ENCODE data around the gene HSPB2. TPM values are rescaled to one million over a fixed set of nuclear protein-coding genes. Genes with fewer than 3 reads are reported as not detected.

The HSPB2 gene
- total RNA-seq, 2 donors from 2014 or later = not detected

DNA sequence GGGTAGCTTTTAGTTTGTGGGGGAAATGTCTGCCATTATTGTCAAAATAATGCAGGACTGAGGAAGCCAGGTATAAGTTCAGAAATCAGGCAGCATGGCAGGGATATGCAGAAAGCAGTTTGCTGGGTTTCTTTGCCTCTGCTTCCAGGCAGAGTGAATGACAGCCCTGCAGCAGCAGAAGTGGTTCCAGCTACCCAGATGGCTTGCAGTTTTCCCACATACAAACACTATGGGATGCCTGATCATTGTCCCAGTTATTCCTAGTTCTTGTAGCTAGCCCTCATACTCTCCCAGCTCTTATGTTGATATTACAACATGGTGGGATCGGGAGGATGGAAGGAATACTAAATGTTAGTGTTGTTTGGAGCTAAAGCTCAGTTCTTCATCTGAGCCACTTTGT lies 21.8 kb downstream of the HSPB2 start:
- TF ChIP-seq, protein P1, sequence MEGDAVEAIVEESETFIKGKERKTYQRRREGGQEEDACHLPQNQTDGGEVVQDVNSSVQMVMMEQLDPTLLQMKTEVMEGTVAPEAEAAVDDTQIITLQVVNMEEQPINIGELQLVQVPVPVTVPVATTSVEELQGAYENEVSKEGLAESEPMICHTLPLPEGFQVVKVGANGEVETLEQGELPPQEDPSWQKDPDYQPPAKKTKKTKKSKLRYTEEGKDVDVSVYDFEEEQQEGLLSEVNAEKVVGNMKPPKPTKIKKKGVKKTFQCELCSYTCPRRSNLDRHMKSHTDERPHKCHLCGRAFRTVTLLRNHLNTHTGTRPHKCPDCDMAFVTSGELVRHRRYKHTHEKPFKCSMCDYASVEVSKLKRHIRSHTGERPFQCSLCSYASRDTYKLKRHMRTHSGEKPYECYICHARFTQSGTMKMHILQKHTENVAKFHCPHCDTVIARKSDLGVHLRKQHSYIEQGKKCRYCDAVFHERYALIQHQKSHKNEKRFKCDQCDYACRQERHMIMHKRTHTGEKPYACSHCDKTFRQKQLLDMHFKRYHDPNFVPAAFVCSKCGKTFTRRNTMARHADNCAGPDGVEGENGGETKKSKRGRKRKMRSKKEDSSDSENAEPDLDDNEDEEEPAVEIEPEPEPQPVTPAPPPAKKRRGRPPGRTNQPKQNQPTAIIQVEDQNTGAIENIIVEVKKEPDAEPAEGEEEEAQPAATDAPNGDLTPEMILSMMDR (IDR thresholded peaks at IDR 0.05) = no peak
- TF ChIP-seq POLR2A (IDR thresholded peaks at IDR 0.05) = no peak
- no peak for ATAC-seq
- no peak for DNase-seq
- Histone ChIP-seq H3K4me3 (no peak overlapping the region), H3K9me3 (no peaks in the 10 kb centered on the region), H3K27ac (no peak overlapping the region), H3K4me1 (peaks cover 14% of the 10 kb centered on the region), H3K27me3 (no peaks in the 10 kb centered on the region), H3K36me3 (replicated peaks in 1 of 2; ENCODE audit: insufficient read depth in 1 of 2, low read depth in 2 of 2) (no peaks in the 10 kb centered on the region)
- 94 to 100% methylated on average over 1 of the region's 1 CpG for WGBS, 2 donors
- intact Hi-C loops (cut with DNase I) = no loop called here

GRCh38 chr11:111935317-111936039 lies 22.9 kb downstream of the HSPB2 start:
- no peaks in the 10 kb centered on the region for H3K9me3 ChIP-seq
- 57 to 79% methylated on average over 4 of the region's 4 CpGs for WGBS, 2 donors
- DNase-seq (no peak), ATAC-seq (no peak)
- H3K36me3 ChIP-seq (replicated peaks in 1 of 2; ENCODE audit: insufficient read depth in 1 of 2, low read depth in 2 of 2) = no peaks in the 10 kb centered on the region
- intact Hi-C loops (cut with DNase I) = loop anchor here (5.0 kb wide), 1 partner anchor 42 kb away; no protein-coding TSS in a partner anchor
- H3K27me3 ChIP-seq = no peaks in the 10 kb centered on the region
- no peak overlapping the region for H3K27ac ChIP-seq
- no peak overlapping the region for H3K4me3 ChIP-seq
- peaks cover 14% of the 10 kb centered on the region for H3K4me1 ChIP-seq
- TF ChIP-seq POLR2A (IDR thresholded peaks at IDR 0.05) = no peak
- TF ChIP-seq, protein P1 (IDR thresholded peaks at IDR 0.05) = no peak

DNA sequence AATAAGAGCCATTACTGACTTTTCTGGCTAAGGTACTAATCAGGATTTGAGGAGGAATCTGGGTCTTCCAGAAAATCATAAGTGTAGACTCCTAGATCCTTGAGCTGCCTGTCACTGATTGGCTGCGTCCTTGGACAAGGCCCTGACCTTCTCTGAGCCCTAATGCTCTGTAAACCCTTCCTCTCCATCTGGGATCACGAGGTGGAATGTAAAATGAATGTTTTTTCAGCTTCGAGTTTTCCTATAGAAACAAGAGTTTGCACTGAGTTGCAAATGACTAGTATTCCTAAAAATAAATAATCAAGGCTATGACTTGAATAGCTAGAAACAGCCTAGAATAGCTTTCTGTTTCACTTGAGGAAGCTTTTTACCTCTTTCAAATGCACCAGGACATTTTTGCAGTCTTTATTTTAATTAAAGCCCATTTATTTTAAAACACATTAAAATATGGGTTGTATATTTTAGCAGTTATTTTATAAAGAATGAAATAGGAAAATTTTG lies 23.6 kb downstream of the HSPB2 start:
- TF ChIP-seq POLR2A (IDR thresholded peaks at IDR 0.05) = no peak
- TF ChIP-seq, protein P1 (IDR thresholded peaks at IDR 0.05) = no peak
- ATAC-seq (no peak), DNase-seq (no peak)
- H3K27me3 ChIP-seq = no peaks in the 10 kb centered on the region
- no peak overlapping the region for H3K4me3 ChIP-seq
- 23 to 37% methylated on average over 3 of the region's 3 CpGs for WGBS, 2 donors
- H3K9me3 ChIP-seq = no peaks in the 10 kb centered on the region
- H3K27ac ChIP-seq = no peak overlapping the region
- no peaks in the 10 kb centered on the region for H3K36me3 ChIP-seq (replicated peaks in 1 of 2; ENCODE audit: insufficient read depth in 1 of 2, low read depth in 2 of 2)
- H3K4me1 ChIP-seq = peaks cover 14% of the 10 kb centered on the region
- intact Hi-C loops (cut with DNase I) = loop anchor here (5.0 kb wide), 1 partner anchor 41 kb away; no protein-coding TSS in a partner anchor

- ATAC-seq (no peak), DNase-seq (no peak)
- Histone ChIP-seq H3K27ac (peak overlapping the region in 3 of 4 donors; percentile 40 to 56 (median 50)), H3K36me3 (replicated peaks in 1 of 2; ENCODE audit: insufficient read depth in 1 of 2, low read depth in 2 of 2) (no peaks in the 10 kb centered on the region), H3K4me1 (peaks cover 14% of the 10 kb centered on the region), H3K27me3 (no peaks in the 10 kb centered on the region), H3K9me3 (no peaks in the 10 kb centered on the region), H3K4me3 (peak overlapping the region; percentile 45 to 50)
- 13 to 15% methylated on average over 5 to 9 of the region's 9 CpGs for WGBS, 2 donors
- TF ChIP-seq, protein P1 (IDR thresholded peaks at IDR 0.05) = no peak
- TF ChIP-seq POLR2A (IDR thresholded peaks at IDR 0.05) = no peak
- intact Hi-C loops (cut with DNase I) = loop anchor here (5.0 kb wide), 1 partner anchor 40 kb away; no protein-coding TSS in a partner anchor
Observed at GRCh38 chr11:111937461-111937769, 24.9 kb downstream of the HSPB2 start.
